ENCODE measurements around the gene ATP2A3.

- no peak for TF ChIP-seq CTCF (IDR thresholded peaks at IDR 0.05)
- TF ChIP-seq POLR2A (IDR thresholded peaks at IDR 0.05), result no peak
Observed at GRCh38 chr17:3903881-3904290, 60.4 kb downstream of the ATP2A3 start.
